NCI-H82 treated with DMSO at 0.1 percent for 48 hours (cell line): ENCODE data around the gene TMEM229A.
"Not testable (repeated sequence)": the region's sequence is repeated elsewhere in the genome, so short reads cannot be mapped to it uniquely, and the experiment has no call there.

Source experiments
- DNase-seq: peaks from one replicate; lab custom pipeline; 2025; ENCODE audit not compliant: unreplicated experiment; lab: John Stamatoyannopoulos, UW

Gene TMEM229A

GRCh38 chr7:124033095-124033806, 384 bp upstream of the TMEM229A start:
- DNase-seq: no peak

GRCh38 chr7:124031919-124032318, 948 bp downstream of the TMEM229A start:
- DNase-seq: no peak

GRCh38 chr7:124031406-124031805, 1.5 kb downstream of the TMEM229A start:
- no peak for DNase-seq

GRCh38 chr7:124030964-124031363, 1.9 kb downstream of the TMEM229A start:
- DNase-seq: no peak

- DNase-seq: no peak
These were observed 3.3 kb downstream of the TMEM229A start for GRCh38 chr7:124029396-124030188.

DNA sequence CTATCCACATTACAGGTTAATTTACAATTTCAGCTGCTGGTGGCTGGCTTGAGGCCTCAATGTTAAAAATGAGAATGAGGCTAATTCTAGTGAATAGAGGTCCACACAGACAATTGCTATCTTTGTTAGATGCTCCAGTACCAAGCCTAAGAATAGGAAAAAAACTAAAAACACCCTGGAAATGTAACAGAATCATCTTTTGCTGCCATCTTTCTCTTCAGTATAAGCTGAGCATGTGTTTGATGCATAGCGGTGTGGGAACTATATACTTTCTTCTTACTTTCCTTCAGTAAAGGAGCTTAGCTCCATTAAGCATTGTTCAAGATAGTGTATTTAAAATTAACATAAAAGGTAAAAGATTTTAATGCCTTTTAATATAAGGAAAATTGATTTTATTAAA, 5.6 kb downstream of the TMEM229A start:
- DNase-seq: no peak

- not testable (repeated sequence) for DNase-seq
These were observed 8.5 kb downstream of the TMEM229A start for GRCh38 chr7:124024329-124024728.

- DNase-seq: no peak
These were observed 10.3 kb downstream of the TMEM229A start for GRCh38 chr7:124022551-124022950.

DNA sequence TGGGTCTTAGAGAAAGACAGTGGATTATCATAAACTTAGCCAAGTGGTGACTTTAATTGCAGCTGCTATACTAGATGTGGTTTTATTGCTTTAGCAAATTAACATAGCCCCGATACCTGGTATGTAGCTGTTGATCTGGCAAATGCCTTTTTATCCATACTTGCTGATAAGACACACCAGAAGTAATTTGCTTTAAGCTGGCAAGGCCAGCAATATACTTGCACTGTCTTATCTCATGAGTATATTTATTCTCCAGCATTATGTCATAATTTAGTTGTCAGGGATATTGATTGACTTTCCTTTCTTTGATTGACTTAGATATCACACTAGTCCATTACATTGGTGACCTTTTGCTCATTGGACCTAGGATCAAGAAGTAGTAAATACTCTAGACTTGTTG, 12.8 kb downstream of the TMEM229A start:
- DNase-seq: no peak

DNA sequence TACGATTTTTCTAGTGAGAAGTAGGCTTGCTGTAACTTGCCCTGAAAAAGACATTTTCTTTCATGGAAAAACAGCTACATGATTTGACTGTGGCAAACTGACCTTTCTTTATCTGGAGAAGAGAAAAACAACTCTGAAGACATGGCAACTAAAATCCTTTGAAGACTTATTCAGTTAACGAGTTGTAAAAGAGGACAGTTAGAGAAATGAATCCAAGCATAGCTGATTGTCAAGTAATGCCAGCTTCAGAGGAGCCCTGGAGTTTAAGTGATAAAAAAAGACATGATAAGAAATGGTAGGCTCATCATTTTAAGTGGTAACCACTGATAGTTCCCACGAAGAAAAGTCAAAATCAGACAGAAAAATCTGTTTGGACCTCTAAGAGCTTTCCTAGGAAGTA, 19.6 kb downstream of the TMEM229A start:
- no peak for DNase-seq

DNA sequence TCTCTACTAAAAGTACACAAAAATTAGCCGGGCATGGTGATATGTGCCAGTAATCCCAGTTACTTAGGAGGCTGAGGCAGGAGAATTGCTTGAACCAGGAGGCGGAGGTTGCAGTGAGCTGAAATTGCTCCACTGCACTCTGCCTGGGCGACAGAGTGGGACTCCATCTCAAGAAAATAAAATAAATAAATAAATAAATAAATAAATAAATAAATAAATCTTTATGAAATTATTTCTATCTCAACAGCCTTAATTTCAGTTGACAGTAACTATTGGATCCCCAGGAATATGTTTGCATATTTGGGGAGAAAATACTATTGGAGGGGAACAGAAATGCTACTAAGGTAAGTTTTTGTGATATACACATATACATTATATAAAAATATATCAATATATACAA, 20.0 kb downstream of the TMEM229A start:
- no peak for DNase-seq

DNA sequence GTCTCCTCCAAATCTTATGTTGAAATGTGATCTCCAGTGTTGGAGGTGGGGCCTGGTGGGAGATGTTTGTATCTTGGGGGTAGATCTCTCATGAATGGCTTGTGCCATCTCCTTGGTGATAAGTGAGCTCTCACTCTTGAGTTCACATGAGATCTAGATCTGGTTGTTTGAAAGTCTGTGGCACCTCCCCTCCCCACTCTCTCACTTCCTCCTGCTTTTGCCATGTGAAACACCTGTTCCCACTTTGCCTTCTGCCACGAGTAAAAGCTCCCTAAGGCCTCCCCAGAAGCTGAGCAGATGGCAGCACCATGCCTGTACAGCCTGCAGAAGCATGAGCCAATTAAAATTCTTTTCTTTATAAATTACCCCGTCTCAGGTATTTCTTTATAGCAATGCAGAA, 23.5 kb downstream of the TMEM229A start:
- DNase-seq: no peak

GRCh38 chr7:124008296-124008695, 24.6 kb downstream of the TMEM229A start:
- DNase-seq: not testable (repeated sequence)

DNA sequence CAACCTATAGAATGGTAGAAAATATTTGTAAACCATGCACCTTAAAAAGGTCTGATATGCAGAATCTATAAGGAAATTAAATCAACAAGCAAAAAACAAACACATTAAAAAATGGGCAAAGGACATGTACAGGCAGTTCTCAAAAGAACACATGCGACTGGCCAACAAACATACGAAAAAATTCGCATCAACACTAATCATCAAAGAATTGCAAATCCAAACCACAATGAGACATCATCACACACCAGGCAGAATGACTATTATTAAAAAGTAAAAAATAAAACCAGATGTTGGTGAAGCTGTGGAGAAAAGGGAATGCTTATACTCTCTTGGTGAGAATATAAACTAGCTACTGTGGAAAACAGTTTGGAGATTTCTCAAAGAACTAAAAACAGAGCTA, 33.2 kb downstream of the TMEM229A start:
- DNase-seq: no peak

GRCh38 chr7:123998921-123999320, 33.9 kb downstream of the TMEM229A start:
- DNase-seq: no peak

- DNase-seq: no peak
These were observed 36.6 kb downstream of the TMEM229A start for GRCh38 chr7:123996327-123996625.

GRCh38 chr7:123995617-123996326, 37.1 kb downstream of the TMEM229A start:
- DNase-seq: no peak

DNA sequence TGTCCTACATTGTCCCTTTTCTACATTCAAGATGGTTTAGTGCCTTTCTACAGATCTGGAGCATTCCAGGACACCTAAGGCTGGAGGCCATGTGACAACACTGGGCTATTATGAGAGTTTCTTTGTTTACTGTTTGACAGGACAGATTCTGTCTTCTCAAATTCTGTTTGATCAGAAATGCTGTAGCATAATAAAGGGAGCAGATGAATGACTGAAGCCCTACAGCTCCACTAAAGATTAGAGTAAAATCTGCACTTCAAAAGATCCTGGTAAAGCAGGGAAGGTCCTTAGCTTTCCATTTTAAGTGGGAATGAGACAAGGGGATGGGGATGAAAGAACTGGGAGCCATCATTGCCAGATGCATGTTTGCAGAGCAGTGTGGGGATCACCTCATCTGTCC, 38.4 kb downstream of the TMEM229A start:
- no peak for DNase-seq

DNA sequence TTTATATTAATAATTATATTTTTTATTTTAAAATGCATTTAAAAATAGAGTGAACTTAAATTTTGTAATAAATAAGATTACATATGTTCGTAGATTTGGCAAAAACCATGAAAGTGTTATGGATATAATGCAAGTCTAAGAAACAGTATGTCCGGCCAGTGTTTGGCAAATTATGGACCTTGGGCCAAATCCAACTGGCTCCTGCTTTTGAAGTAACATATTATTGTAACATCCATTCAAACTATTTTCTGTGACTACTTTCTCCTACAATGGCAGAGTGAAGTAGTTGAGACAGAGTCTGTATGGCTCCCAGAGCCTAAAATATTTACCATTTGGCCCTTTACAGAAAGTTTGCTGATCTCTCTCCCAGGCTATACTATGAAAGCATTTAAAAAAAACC, 38.9 kb downstream of the TMEM229A start:
- DNase-seq: no peak

- DNase-seq: no peak
These were observed 39.9 kb downstream of the TMEM229A start for GRCh38 chr7:123992913-123993518.

- DNase-seq: no peak
These were observed 45.4 kb downstream of the TMEM229A start for GRCh38 chr7:123987445-123987844.
